ENCODE results near the gene POLD4.

POLD4 gene

GRCh38 chr11:67382276-67383136 is 29.2 kb upstream of the POLD4 start:
- DNase-seq (ENCODE audit: low spot score): peak; percentile 82

GRCh38 chr11:67381244-67381972 is 28.1 kb upstream of the POLD4 start:
- no peak for TF ChIP-seq CTCF (IDR thresholded peaks at IDR 0.05; ENCODE audit: extremely low read depth, missing control alignments)
- peak; percentile 59 for DNase-seq (ENCODE audit: low spot score)

More at GRCh38 chr11:67382276-67383136, 29.2 kb upstream of the POLD4 start:
- TF ChIP-seq CTCF (IDR thresholded peaks at IDR 0.05; ENCODE audit: extremely low read depth, missing control alignments): peak; percentile 79

GRCh38 chr11:67379061-67380058 is 26.0 kb upstream of the POLD4 start:
- TF ChIP-seq CTCF (IDR thresholded peaks at IDR 0.05; ENCODE audit: extremely low read depth, missing control alignments): no peak
- no peak for DNase-seq (ENCODE audit: low spot score)

- TF ChIP-seq CTCF (IDR thresholded peaks at IDR 0.05; ENCODE audit: extremely low read depth, missing control alignments): no peak
- DNase-seq (ENCODE audit: low spot score): no peak
Observed at GRCh38 chr11:67378544-67378943, 25.2 kb upstream of the POLD4 start.

- DNase-seq (ENCODE audit: low spot score): no peak
Observed at GRCh38 chr11:67376873-67377808, 23.8 kb upstream of the POLD4 start.

More at GRCh38 chr11:67376873-67377808, 23.8 kb upstream of the POLD4 start:
- TF ChIP-seq CTCF (IDR thresholded peaks at IDR 0.05; ENCODE audit: extremely low read depth, missing control alignments): no peak

Data from GM20000 (cell line).